CD8-positive, alpha-beta memory T cell (primary cell): ENCODE measurements around the gene ADGRB3. TPM values are rescaled to one million over a fixed set of nuclear protein-coding genes. Genes with fewer than 3 reads are reported as not detected.

ENCODE experiments used
- CTCF ChIA-PET: fragments of 350-600 bp; sonication (Branson Sonifier 250); formaldehyde crosslinking; loops from one replicate; lab custom pipeline; 2021; ENCODE audit warnings: antibody characterized with exemption; lab: Charles Lee
- POLR2A ChIA-PET: fragments of 350-600 bp; sonication (Branson Sonifier 250); formaldehyde crosslinking; loops from one replicate; lab custom pipeline; 2021; ENCODE audit warnings: antibody characterized with exemption; lab: Charles Lee
- DNase-seq, 5 donors: peaks; one replicate each; pipeline versions ENCODE4 v3.0.0 to v3.0.0-alpha.2; 2020 to 2022; ENCODE audit warnings: mixed read lengths in 1 of 5
- H3K27ac ChIP-seq: one replicate; pipeline ENCODE4 v1.7.0; 2013; ENCODE audit warnings: low read depth, mild to moderate bottlenecking, low read length, moderate library complexity
- H3K27me3 ChIP-seq: 2 replicates; pipeline ENCODE4 v1.7.0; 2013; ENCODE audit warnings: low read length, mild to moderate bottlenecking; ENCODE audit not compliant: insufficient read depth, poor library complexity, severe bottlenecking
- H3K36me3 ChIP-seq: 2 replicates; pipeline ENCODE4 v1.7.0; 2013; ENCODE audit warnings: mild to moderate bottlenecking, low read length, moderate library complexity; ENCODE audit not compliant: insufficient read depth
- H3K4me1 ChIP-seq: 2 replicates; pipeline ENCODE4 v1.7.0; 2013; ENCODE audit warnings: mild to moderate bottlenecking, low read length, moderate library complexity; ENCODE audit not compliant: insufficient read depth
- H3K4me3 ChIP-seq: 2 replicates; pipeline ENCODE4 v1.7.0; 2013; ENCODE audit warnings: mild to moderate bottlenecking, low read length
- H3K9me3 ChIP-seq: 2 replicates; pipeline ENCODE4 v1.7.0; 2013; ENCODE audit warnings: mild to moderate bottlenecking, low read length
- H3K27ac Mint-ChIP-seq, 8 donors: one replicate each; pipeline ENCODE4 v1.8.0; 2020 to 2021; ENCODE audit warnings: mixed read lengths in 8 of 8, mild to moderate bottlenecking in 6 of 8, inconsistent platforms in 3 of 8, moderate library complexity in 3 of 8
- H3K27me3 Mint-ChIP-seq, 2 donors: one replicate each; pipeline ENCODE4 v1.8.0; 2020 to 2021; ENCODE audit warnings: mixed read lengths in 2 of 2, mild to moderate bottlenecking in 1 of 2, moderate library complexity in 1 of 2
- H3K36me3 Mint-ChIP-seq, 3 donors: one replicate each; pipeline ENCODE4 v1.8.0; 2020 to 2021; ENCODE audit warnings: mixed read lengths in 3 of 3, inconsistent platforms in 1 of 3, mild to moderate bottlenecking in 1 of 3
- H3K4me1 Mint-ChIP-seq, 3 donors: one replicate each; pipeline ENCODE4 v1.8.0; 2020 to 2021; ENCODE audit warnings: mixed read lengths in 3 of 3, inconsistent platforms in 1 of 3, mild to moderate bottlenecking in 1 of 3
- H3K4me3 Mint-ChIP-seq, 7 donors: one replicate each; pipeline ENCODE4 v1.8.0; 2020 to 2021; ENCODE audit warnings: mixed read lengths in 7 of 7, mild to moderate bottlenecking in 6 of 7, moderate library complexity in 4 of 7, inconsistent platforms in 2 of 7
- H3K9me3 Mint-ChIP-seq, 5 donors: one replicate each; pipeline ENCODE4 v1.8.0; 2020 to 2022; ENCODE audit warnings: mixed read lengths in 5 of 5, mild to moderate bottlenecking in 3 of 5, moderate library complexity in 2 of 5, inconsistent platforms in 1 of 5
- polyA plus RNA-seq: library from polyadenylated mRNA; unstranded; fragments of 300-500 nt; fragmentation: Illumina TruSeq; gene quantifications from one replicate; pipeline ENCODE4 v1.2.3, GENCODE V29; 2021
- total RNA-seq, 2 experiments: library from RNA; stranded (reverse); gene quantifications; one replicate each; pipeline ENCODE4 v1.2.3, GENCODE V29; 2021

ADGRB3 gene
- total and polyA plus RNA-seq, 3 experiments from 2014 or later, result not detected

- H3K36me3 ChIP-seq, result no peaks in the 10 kb centered on the region
- peaks cover 0 to 7% (median 0%) of the 10 kb centered on the region in 5 donors for H3K9me3 Mint-ChIP-seq
- no peaks in the 10 kb centered on the region for H3K4me1 ChIP-seq
- no peaks in the 10 kb centered on the region for H3K27me3 ChIP-seq
- ChIA-PET POLR2A (no interaction called here), CTCF (no interaction called here)
- no peaks in the 10 kb centered on the region for H3K4me1 Mint-ChIP-seq
- DNase-seq, result no peak
- no peak overlapping the region for H3K27ac Mint-ChIP-seq
- H3K27ac ChIP-seq, result no peak overlapping the region
- H3K4me3 Mint-ChIP-seq, result no peak overlapping the region
- H3K36me3 Mint-ChIP-seq, result no peaks in the 10 kb centered on the region
- no peaks in the 10 kb centered on the region for H3K27me3 Mint-ChIP-seq
- H3K4me3 ChIP-seq, result no peak overlapping the region
- no peaks in the 10 kb centered on the region for H3K9me3 ChIP-seq
Measured at GRCh38 chr6:68651011-68651985, 16.2 kb downstream of the ADGRB3 start.

GRCh38 chr6:68652117-68652536 lies 17.0 kb downstream of the ADGRB3 start:
- Histone ChIP-seq H3K4me3 (no peak overlapping the region), H3K9me3 (no peaks in the 10 kb centered on the region), H3K27me3 (no peaks in the 10 kb centered on the region), H3K36me3 (no peaks in the 10 kb centered on the region), H3K27ac (no peak overlapping the region), H3K4me1 (no peaks in the 10 kb centered on the region)
- no peaks in the 10 kb centered on the region for H3K36me3 Mint-ChIP-seq
- H3K27me3 Mint-ChIP-seq, result no peaks in the 10 kb centered on the region
- DNase-seq, result no peak
- H3K4me1 Mint-ChIP-seq, result no peaks in the 10 kb centered on the region
- no peak overlapping the region for H3K27ac Mint-ChIP-seq
- ChIA-PET CTCF (no interaction called here), POLR2A (no interaction called here)
- H3K4me3 Mint-ChIP-seq, result no peak overlapping the region
- peaks cover 0 to 5% (median 0%) of the 10 kb centered on the region in 5 donors for H3K9me3 Mint-ChIP-seq

GRCh38 chr6:68653074-68653705 lies 18.1 kb downstream of the ADGRB3 start:
- Histone ChIP-seq H3K27ac (no peak overlapping the region), H3K4me1 (no peaks in the 10 kb centered on the region), H3K4me3 (no peak overlapping the region), H3K27me3 (no peaks in the 10 kb centered on the region), H3K9me3 (no peaks in the 10 kb centered on the region), H3K36me3 (no peaks in the 10 kb centered on the region)
- Mint-ChIP-seq H3K36me3 (no peaks in the 10 kb centered on the region), H3K4me1 (no peaks in the 10 kb centered on the region), H3K4me3 (no peak overlapping the region), H3K9me3 (peaks cover 0 to 4% (median 0%) of the 10 kb centered on the region in 5 donors), H3K27ac (no peak overlapping the region), H3K27me3 (no peaks in the 10 kb centered on the region)
- ChIA-PET POLR2A (no interaction called here), CTCF (no interaction called here)
- DNase-seq, result no peak

GRCh38 chr6:68653706-68654089 lies 18.6 kb downstream of the ADGRB3 start:
- DNase-seq, result no peak
- Mint-ChIP-seq H3K36me3 (no peaks in the 10 kb centered on the region), H3K4me1 (no peaks in the 10 kb centered on the region), H3K4me3 (no peak overlapping the region), H3K27me3 (no peaks in the 10 kb centered on the region), H3K27ac (no peak overlapping the region), H3K9me3 (peaks cover 0 to 4% (median 0%) of the 10 kb centered on the region in 5 donors)
- Histone ChIP-seq H3K4me3 (no peak overlapping the region), H3K27ac (peak overlapping the region; percentile 40), H3K9me3 (no peaks in the 10 kb centered on the region), H3K36me3 (no peaks in the 10 kb centered on the region), H3K4me1 (no peaks in the 10 kb centered on the region), H3K27me3 (no peaks in the 10 kb centered on the region)
- CTCF ChIA-PET, result no interaction called here
- POLR2A ChIA-PET, result no interaction called here

GRCh38 chr6:68654134-68654533 lies 19.1 kb downstream of the ADGRB3 start:
- Mint-ChIP-seq H3K36me3 (no peaks in the 10 kb centered on the region), H3K4me1 (no peaks in the 10 kb centered on the region), H3K27ac (no peak overlapping the region), H3K9me3 (peaks cover 0 to 3% (median 0%) of the 10 kb centered on the region in 5 donors), H3K4me3 (no peak overlapping the region), H3K27me3 (no peaks in the 10 kb centered on the region)
- Histone ChIP-seq H3K36me3 (no peaks in the 10 kb centered on the region), H3K9me3 (no peaks in the 10 kb centered on the region), H3K4me3 (no peak overlapping the region), H3K27me3 (no peaks in the 10 kb centered on the region), H3K27ac (peak overlapping the region; percentile 40), H3K4me1 (no peaks in the 10 kb centered on the region)
- POLR2A ChIA-PET, result no interaction called here
- CTCF ChIA-PET, result no interaction called here
- DNase-seq, result no peak

- no peaks in the 10 kb centered on the region for H3K27me3 Mint-ChIP-seq
- H3K27ac ChIP-seq, result no peak overlapping the region
- no peaks in the 10 kb centered on the region for H3K9me3 ChIP-seq
- no peaks in the 10 kb centered on the region for H3K9me3 Mint-ChIP-seq
- no peaks in the 10 kb centered on the region for H3K4me1 ChIP-seq
- no peak for DNase-seq
- no peak overlapping the region for H3K27ac Mint-ChIP-seq
- no peak overlapping the region for H3K4me3 Mint-ChIP-seq
- H3K4me3 ChIP-seq, result no peak overlapping the region
- H3K27me3 ChIP-seq, result no peaks in the 10 kb centered on the region
- ChIA-PET POLR2A (no interaction called here), CTCF (no interaction called here)
- no peaks in the 10 kb centered on the region for H3K36me3 ChIP-seq
- no peaks in the 10 kb centered on the region for H3K4me1 Mint-ChIP-seq
- no peaks in the 10 kb centered on the region for H3K36me3 Mint-ChIP-seq
Measured at GRCh38 chr6:68655028-68655427, 19.9 kb downstream of the ADGRB3 start.

GRCh38 chr6:68657374-68658139 lies 22.5 kb downstream of the ADGRB3 start:
- no peaks in the 10 kb centered on the region for H3K4me1 Mint-ChIP-seq
- H3K27ac Mint-ChIP-seq, result no peak overlapping the region
- ChIA-PET CTCF (no interaction called here), POLR2A (no interaction called here)
- no peaks in the 10 kb centered on the region for H3K27me3 Mint-ChIP-seq
- H3K27me3 ChIP-seq, result no peaks in the 10 kb centered on the region
- H3K9me3 Mint-ChIP-seq, result peaks cover 0 to 5% (median 0%) of the 10 kb centered on the region in 5 donors
- no peak overlapping the region for H3K4me3 ChIP-seq
- no peaks in the 10 kb centered on the region for H3K36me3 ChIP-seq
- no peaks in the 10 kb centered on the region for H3K9me3 ChIP-seq
- H3K36me3 Mint-ChIP-seq, result no peaks in the 10 kb centered on the region
- H3K4me1 ChIP-seq, result no peaks in the 10 kb centered on the region
- H3K27ac ChIP-seq, result peak overlapping the region; percentile 10
- DNase-seq, result no peak
- H3K4me3 Mint-ChIP-seq, result no peak overlapping the region

- no peak for DNase-seq
- Histone ChIP-seq H3K36me3 (no peaks in the 10 kb centered on the region), H3K4me1 (no peaks in the 10 kb centered on the region), H3K27me3 (no peaks in the 10 kb centered on the region), H3K9me3 (no peaks in the 10 kb centered on the region), H3K4me3 (no peak overlapping the region), H3K27ac (no peak overlapping the region)
- no peaks in the 10 kb centered on the region for H3K36me3 Mint-ChIP-seq
- H3K27ac Mint-ChIP-seq, result no peak overlapping the region
- no peak overlapping the region for H3K4me3 Mint-ChIP-seq
- ChIA-PET CTCF (no interaction called here), POLR2A (no interaction called here)
- H3K9me3 Mint-ChIP-seq, result peaks cover 0 to 5% (median 0%) of the 10 kb centered on the region in 5 donors
- H3K27me3 Mint-ChIP-seq, result no peaks in the 10 kb centered on the region
- H3K4me1 Mint-ChIP-seq, result no peaks in the 10 kb centered on the region
Measured at GRCh38 chr6:68658338-68658737, 23.3 kb downstream of the ADGRB3 start.
